Neural progenitor cell (in vitro differentiated cells): ENCODE data around the gene CELSR1.

Source experiments
- EZH2 ChIP-seq: fragments of 200-600 bp; sonication (generic); IDR thresholded peaks from 2 replicates; pipeline ENCODE4 v1.6.1; 2017; ENCODE audit warnings: antibody characterized with exemption, mild to moderate bottlenecking, moderate library complexity
- EZH2phosphoT487 ChIP-seq: fragments of 200-600 bp; sonication (generic); IDR thresholded peaks from 2 replicates; pipeline ENCODE4 v1.6.1; 2017; ENCODE audit warnings: antibody characterized with exemption
- TF ChIP-seq, protein P1 (sequence below): fragments of 200-600 bp; sonication (generic); IDR thresholded peaks from 2 replicates; pipeline ENCODE4 v1.5.1; 2017; ENCODE audit warnings: antibody characterized with exemption, mild to moderate bottlenecking

DNA sequence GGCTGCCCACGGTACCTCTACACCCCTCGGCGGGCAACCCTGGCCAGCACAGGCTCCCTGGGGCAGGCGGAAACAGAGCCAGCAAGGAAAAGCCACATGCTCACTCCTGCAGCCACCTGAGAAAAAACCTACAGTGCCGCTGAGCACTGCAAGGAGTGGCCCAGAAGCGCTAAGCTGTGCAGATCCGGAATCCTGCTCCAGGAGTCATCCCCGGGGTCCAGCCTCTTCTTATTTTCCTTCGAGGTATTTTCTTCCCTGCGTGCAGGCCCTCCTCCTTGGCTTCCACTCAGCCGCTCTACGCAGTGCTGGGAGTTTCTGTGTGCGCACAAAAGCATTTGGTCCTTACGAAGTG, 120.9 kb downstream of the CELSR1 start:
- TF ChIP-seq, protein P1, sequence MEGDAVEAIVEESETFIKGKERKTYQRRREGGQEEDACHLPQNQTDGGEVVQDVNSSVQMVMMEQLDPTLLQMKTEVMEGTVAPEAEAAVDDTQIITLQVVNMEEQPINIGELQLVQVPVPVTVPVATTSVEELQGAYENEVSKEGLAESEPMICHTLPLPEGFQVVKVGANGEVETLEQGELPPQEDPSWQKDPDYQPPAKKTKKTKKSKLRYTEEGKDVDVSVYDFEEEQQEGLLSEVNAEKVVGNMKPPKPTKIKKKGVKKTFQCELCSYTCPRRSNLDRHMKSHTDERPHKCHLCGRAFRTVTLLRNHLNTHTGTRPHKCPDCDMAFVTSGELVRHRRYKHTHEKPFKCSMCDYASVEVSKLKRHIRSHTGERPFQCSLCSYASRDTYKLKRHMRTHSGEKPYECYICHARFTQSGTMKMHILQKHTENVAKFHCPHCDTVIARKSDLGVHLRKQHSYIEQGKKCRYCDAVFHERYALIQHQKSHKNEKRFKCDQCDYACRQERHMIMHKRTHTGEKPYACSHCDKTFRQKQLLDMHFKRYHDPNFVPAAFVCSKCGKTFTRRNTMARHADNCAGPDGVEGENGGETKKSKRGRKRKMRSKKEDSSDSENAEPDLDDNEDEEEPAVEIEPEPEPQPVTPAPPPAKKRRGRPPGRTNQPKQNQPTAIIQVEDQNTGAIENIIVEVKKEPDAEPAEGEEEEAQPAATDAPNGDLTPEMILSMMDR = no peak
- TF ChIP-seq EZH2 (no peak), EZH2phosphoT487 (no peak)
